ENCODE data around the gene SH3RF1. TPM values are rescaled to one million over a fixed set of nuclear protein-coding genes. Genes with fewer than 3 reads are reported as not detected.
"Not testable (repeated sequence)": the region's sequence is repeated elsewhere in the genome, so short reads cannot be mapped to it uniquely, and the experiment has no call there.

SH3RF1 gene
- total RNA-seq (2014; rRNA removed; shearing (Covaris generic)) = 3.0 and 4.1 TPM in 2 replicates
- polyA plus RNA-seq (2015; cell fraction: cytosol; rRNA removed) = 6.7 and 7.7 TPM in 2 replicates
- polyA plus RNA-seq (2015; cell fraction: nucleus; rRNA removed) = 3.8 and 4.5 TPM in 2 replicates

GRCh38 chr4:169270810-169271691 lies at the start of gene SH3RF1:
TSS of gene SH3RF1 (minus strand) at chr4:169270956. CDS start at chr4:169269212, 1,744 bp downstream.
- in situ Hi-C loops (cut with HindIII; ENCODE audit: low pct_unique_long_range_greater_than_20kb, low sequenced_read_pairs) = no loop called here
- peak; percentile 75 for DNase-seq (ENCODE audit: low read depth, low spot score)

DNA sequence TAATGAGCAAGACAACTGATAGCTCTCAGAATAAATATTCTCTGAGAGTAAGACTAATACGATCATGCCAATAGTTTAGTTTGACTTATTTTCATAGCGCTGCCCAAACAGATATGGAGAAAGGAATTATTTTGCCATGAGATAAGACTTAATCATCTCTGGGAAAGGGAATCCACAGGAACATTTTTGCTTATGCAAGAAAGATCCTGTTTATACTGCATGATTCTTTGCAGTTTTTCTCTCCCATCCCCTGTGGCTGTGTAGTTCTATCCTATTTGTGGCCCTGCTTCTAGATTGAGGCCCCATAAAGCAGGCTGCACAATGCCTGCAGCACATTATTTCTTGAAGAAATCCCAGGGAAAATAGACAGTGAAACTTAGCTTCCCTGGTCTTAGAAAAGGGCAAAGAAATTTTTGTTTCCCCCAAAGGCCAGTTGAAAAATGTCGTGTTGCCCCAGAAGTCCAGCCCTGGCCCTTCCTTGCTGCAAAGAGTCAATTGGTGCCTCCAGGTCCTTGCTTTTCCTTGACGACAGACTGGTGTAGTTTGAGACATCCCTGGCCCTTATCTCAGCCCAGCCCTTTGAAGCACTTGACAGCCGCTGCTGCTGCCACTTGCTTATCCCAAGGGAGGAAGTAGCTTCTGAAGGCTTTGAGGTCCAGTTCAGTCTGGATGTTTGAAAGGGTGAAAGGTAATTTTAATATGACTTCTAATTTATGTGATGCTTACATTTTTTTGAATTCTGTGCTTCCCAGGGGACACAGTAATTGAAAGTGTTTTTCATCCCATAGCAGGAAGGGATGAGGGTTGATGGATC lies 45.0 kb upstream of the SH3RF1 start:
- in situ Hi-C loops (cut with HindIII; ENCODE audit: low pct_unique_long_range_greater_than_20kb, low sequenced_read_pairs) = no loop called here
- no peak for DNase-seq (ENCODE audit: low read depth, low spot score)

- in situ Hi-C loops (cut with HindIII; ENCODE audit: low pct_unique_long_range_greater_than_20kb, low sequenced_read_pairs) = no loop called here
- DNase-seq (ENCODE audit: low read depth, low spot score) = peak; percentile 37
Observed at GRCh38 chr4:169314906-169315305, 44.1 kb upstream of the SH3RF1 start.

DNA sequence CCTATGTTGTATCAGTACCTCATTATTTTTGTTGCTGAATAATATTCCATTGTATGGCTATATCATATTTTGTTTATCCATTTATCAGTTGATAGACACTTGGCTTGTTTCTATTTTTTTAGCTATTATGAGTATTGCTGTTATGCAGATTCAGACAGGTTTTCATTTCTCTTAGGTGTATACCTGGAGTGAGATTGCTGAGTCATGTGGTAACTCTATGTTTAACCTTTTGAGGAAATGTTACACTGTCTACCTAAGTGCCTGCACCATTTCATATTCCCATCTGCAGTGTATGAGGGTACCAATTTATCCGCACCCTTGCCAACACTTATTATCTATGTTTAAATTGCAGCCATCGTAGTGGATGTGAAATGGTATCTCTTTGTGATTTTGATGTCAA lies 43.0 kb upstream of the SH3RF1 start:
- in situ Hi-C loops (cut with HindIII; ENCODE audit: low pct_unique_long_range_greater_than_20kb, low sequenced_read_pairs) = no loop called here
- DNase-seq (ENCODE audit: low read depth, low spot score) = no peak

- in situ Hi-C loops (cut with HindIII; ENCODE audit: low pct_unique_long_range_greater_than_20kb, low sequenced_read_pairs) = no loop called here
- peak; percentile 13 for DNase-seq (ENCODE audit: low read depth, low spot score)
Observed at GRCh38 chr4:169312690-169313422, 42.1 kb upstream of the SH3RF1 start.

- DNase-seq (ENCODE audit: low read depth, low spot score) = peak; percentile 73
- in situ Hi-C loops (cut with HindIII; ENCODE audit: low pct_unique_long_range_greater_than_20kb, low sequenced_read_pairs) = no loop called here
Observed at GRCh38 chr4:169311643-169312365, 41.0 kb upstream of the SH3RF1 start.

DNA sequence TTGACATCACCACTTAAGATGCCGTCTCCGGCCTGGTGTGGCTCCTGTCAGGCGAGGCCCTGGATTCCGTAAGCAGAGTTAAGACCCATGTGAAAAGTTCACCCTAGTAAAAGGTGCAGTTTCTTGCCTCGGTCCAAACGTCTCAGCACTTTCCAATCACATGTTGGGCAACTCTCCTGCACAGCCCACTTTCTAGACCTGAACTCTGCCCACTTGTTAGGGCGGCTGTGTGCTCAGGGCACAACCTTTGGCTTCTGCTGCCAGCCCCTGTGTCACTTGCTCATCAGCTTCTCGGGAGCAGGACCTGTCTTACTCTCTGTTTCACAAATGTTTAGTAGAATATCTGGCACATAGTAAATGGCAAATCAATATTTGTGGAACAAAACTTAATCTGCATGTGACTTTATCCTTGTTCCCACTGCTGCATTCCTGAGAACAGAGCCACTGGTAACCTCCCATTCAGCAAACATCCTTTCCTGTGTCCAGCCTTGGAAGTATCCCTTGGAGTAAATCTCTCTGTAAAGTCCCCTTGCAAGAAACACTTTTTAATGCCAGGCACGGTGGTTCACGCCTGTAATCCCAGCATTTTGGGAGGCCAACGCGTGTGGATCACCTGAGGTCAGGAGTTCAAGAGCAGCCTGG lies 38.7 kb upstream of the SH3RF1 start:
- in situ Hi-C loops (cut with HindIII; ENCODE audit: low pct_unique_long_range_greater_than_20kb, low sequenced_read_pairs) = no loop called here
- no peak for DNase-seq (ENCODE audit: low read depth, low spot score)

DNA sequence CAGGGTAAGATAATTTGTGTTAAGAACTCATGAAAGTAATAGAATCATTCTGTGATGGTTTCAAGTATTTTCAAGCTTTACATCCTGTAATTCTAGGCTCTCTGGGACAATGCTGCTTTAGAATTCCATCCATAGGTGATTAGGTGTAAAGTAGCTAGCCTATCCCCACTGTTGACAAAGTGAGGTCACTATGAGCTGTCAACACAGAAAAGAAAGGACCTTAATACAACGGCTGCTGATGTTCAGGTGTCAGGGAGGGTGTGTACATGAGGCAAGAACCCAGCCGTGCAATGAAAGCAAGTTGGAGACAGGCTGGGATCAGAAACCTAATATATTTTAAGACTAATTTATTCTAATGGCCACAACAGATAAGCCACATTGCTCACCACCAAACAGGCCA lies 36.8 kb upstream of the SH3RF1 start:
- in situ Hi-C loops (cut with HindIII; ENCODE audit: low pct_unique_long_range_greater_than_20kb, low sequenced_read_pairs) = no loop called here
- no peak for DNase-seq (ENCODE audit: low read depth, low spot score)

DNA sequence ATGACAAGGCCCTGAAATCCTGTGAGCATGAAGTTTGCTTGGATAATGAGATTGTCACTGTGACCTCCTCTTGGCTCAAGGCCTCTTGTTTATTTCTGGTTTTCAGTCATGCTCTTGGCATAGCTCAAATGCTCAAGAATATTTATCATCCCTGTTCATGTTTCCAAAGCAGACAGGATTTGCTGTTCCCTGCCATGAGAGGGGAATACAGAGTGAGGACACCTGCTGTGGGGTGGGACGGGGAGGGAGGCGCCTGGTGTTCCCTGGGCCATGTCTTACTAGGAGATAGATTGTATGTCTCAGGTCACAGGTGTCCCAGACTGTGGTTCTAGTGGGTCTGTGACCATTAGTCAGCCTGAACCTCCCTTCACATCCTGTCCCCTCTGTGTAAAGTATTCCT lies 34.9 kb upstream of the SH3RF1 start:
- in situ Hi-C loops (cut with HindIII; ENCODE audit: low pct_unique_long_range_greater_than_20kb, low sequenced_read_pairs) = no loop called here
- no peak for DNase-seq (ENCODE audit: low read depth, low spot score)

DNA sequence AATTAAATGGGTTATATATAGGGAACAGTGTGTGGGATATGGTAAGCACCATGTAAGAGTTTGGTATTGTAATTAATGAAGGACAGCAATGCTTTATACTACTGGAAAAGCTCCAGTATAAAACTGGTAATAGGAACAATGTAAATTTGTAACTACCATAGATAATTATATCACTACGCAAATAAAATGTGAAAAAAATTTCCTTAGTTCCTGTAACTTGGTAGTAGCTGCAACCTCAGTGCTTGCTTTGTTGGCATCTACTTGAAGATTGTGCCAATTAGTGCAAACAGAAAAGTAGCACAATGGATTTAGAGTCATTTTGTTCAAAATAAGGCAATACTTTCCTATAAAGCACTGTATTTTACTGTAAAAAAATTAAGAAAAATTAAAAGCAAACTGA lies 34.4 kb upstream of the SH3RF1 start:
- no peak for DNase-seq (ENCODE audit: low read depth, low spot score)
- in situ Hi-C loops (cut with HindIII; ENCODE audit: low pct_unique_long_range_greater_than_20kb, low sequenced_read_pairs) = no loop called here

- in situ Hi-C loops (cut with HindIII; ENCODE audit: low pct_unique_long_range_greater_than_20kb, low sequenced_read_pairs) = no loop called here
- DNase-seq (ENCODE audit: low read depth, low spot score) = no peak
Observed at GRCh38 chr4:169295822-169296221, 25.1 kb upstream of the SH3RF1 start.

GRCh38 chr4:169293343-169294176 lies 22.8 kb upstream of the SH3RF1 start:
- in situ Hi-C loops (cut with HindIII; ENCODE audit: low pct_unique_long_range_greater_than_20kb, low sequenced_read_pairs) = no loop called here

GRCh38 chr4:169287983-169288382 lies 17.2 kb upstream of the SH3RF1 start:
- DNase-seq (ENCODE audit: low read depth, low spot score); in situ Hi-C loops (cut with HindIII; ENCODE audit: low pct_unique_long_range_greater_than_20kb, low sequenced_read_pairs): not testable (repeated sequence)

More at GRCh38 chr4:169293343-169294176, 22.8 kb upstream of the SH3RF1 start:
- DNase-seq (ENCODE audit: low read depth, low spot score) = no peak

DNA sequence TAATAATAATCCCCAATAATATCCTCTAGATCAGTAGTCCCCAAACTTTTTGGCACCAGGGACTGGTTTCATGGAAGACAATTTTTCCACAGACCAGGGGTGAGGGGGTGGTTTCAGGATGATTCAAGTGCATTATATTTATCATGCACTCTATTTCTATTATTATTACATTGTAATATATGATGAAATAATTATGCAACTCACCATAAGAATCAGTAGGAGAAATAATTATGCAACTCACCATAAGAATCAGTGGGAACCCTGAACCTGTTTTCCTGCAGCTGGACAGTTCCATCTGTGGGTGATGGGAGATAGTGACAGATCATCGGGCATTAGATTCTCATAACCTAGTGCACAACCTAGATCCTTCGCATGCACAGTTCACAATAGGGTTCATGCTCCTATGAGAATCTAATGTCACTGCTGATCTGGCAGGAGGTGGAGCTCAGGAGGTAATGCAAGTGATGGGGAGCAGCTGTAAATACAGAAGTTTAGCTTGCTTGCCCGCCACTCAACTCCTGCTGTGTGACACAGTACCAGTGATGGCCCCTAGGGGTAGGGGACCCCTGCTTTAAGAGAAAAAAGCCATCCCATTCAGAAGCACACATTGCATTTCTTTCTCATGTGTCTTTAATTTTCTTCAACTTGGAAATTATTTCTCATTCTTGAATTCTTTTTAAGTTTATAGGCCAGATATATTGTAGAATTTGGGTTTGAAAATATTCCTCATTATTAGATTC lies 16.0 kb upstream of the SH3RF1 start:
- in situ Hi-C loops (cut with HindIII; ENCODE audit: low pct_unique_long_range_greater_than_20kb, low sequenced_read_pairs) = no loop called here
- no peak for DNase-seq (ENCODE audit: low read depth, low spot score)

DNA sequence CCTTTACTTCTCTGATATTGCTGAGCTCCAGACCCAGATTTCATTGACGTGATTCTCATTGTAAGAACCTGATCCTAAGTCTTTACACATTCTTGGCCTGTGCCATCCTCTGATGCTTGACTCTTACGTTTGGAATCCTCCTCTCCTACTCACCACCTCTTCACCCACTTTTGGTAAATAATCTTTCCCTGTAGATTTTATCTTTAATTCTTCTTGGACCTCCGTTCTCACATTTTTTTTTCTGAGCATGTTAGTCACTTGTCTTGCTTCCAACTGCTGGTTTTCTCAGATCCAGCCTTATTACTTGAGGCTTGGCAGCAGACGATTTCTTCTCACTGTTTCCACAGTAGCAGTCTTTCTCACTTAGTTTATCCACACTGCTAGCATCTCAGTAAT lies 12.4 kb upstream of the SH3RF1 start:
- DNase-seq (ENCODE audit: low read depth, low spot score) = no peak
- in situ Hi-C loops (cut with HindIII; ENCODE audit: low pct_unique_long_range_greater_than_20kb, low sequenced_read_pairs) = no loop called here

Data from SK-MEL-5 (cell line).